ENCODE results near the gene CHID1.

Gene CHID1

GRCh38 chr11:819129-819931 is 91.3 kb downstream of the CHID1 start:
- peak; percentile 75 for DNase-seq

GRCh38 chr11:818396-819128 is 92.0 kb downstream of the CHID1 start, which contains the start of gene PNPLA2:
TSS of gene PNPLA2 (plus strand) at chr11:818914. CDS start at chr11:819719, 805 bp downstream.
- DNase-seq: no peak

Data from MV-4-11 (cell line).